ENCODE measurements around the gene CDKN2A.
"Not testable (repeated sequence)": the region's sequence is repeated elsewhere in the genome, so short reads cannot be mapped to it uniquely, and the experiment has no call there.

Gene CDKN2A

DNA sequence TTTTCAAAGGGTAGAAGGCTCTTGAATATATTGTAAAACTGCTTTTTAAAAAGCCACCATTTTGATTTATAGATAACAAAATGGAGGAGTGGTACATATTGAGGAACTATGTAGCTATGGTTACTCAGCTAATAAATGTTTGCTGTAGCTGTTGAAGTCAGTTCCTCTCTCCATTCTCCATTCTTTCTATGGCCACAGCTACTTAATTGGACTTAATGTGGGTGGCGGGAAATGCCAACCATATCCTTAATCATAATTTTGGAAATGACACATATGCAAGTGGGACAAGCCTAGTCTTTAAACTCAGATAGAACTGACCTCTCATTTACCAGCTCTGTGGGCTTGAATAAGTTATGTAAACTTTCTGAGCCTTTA, 10.6 kb downstream of the CDKN2A start:
- in situ Hi-C loops (cut with MboI; ENCODE audit: low sequenced_read_pairs): no loop called here

DNA sequence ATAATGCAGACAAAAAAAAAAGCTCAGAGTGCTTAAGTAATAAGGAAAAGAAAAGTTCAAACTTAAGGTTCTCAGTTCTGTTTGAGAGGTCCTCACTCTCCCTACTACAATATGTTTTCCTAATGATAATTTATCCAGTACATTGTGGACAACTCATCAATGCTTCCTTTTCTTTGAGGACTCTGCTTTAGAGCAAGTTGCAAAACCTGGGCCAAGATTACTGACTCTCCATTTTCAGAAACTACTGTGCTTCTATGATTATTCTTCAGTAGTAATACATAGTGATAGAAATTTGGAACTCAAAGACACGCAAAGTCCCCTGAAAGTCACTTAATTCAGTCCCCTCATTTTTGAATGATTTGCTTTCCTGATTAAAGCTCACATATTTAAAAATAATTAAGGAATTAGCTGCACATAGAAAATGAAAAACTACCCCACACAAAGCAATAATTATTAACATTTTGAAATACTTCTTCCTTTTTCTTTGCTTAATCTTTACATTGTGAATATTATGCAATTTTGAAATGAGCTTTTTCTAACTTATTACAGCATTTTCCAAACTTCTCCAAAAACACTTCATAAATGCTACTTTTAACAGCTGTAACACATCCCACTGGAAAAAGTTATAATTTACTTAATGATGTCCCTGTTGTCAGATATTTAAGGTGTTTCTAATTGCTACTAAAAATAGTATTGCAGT, 11.2 kb downstream of the CDKN2A start:
- in situ Hi-C loops (cut with MboI; ENCODE audit: low sequenced_read_pairs): no loop called here

DNA sequence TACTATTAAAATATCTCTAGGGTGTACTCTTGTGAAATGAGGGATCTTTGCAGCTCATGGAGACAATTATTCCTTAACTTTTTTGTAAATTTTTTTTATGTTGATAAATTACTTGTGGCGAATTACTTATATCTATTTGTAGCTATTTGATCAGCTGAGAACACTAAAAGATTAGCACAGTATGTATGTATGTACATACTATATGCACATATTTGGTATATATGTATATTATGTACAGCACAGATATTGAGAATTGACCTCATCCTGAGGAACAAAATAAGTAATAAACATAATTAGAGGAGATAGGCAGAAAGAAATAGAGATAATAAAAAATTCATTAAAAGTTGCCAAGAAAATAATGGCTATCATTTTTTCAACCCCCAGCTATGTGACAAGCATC, 11.8 kb downstream of the CDKN2A start:
- in situ Hi-C loops (cut with MboI; ENCODE audit: low sequenced_read_pairs): no loop called here

DNA sequence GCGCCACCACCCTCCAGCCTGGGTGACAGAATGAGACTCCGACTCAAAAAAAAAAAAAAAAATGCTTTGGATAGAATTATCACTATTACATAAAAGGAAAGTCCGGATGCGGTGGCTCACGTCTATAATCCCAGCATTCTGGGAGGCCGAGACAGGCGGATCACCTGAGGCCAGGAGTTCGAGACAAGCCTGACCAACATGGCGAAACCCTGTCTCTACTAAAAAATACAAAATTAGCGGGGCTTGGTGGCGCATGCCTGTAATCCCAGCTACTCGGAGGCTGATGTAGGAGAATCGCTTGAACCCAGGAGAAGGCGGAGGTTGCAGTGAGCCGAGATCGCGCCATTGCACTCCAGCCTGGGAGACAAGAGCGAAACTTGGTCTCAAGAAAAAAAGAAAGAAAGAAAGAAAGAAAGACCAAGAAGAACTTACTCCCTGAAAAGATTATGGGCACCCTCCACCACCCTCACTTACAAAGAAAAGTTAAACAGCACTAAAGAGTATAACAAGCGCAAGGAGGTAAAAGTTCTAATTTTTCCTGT, 17.8 kb downstream of the CDKN2A start:
- in situ Hi-C loops (cut with MboI; ENCODE audit: low sequenced_read_pairs): no loop called here

DNA sequence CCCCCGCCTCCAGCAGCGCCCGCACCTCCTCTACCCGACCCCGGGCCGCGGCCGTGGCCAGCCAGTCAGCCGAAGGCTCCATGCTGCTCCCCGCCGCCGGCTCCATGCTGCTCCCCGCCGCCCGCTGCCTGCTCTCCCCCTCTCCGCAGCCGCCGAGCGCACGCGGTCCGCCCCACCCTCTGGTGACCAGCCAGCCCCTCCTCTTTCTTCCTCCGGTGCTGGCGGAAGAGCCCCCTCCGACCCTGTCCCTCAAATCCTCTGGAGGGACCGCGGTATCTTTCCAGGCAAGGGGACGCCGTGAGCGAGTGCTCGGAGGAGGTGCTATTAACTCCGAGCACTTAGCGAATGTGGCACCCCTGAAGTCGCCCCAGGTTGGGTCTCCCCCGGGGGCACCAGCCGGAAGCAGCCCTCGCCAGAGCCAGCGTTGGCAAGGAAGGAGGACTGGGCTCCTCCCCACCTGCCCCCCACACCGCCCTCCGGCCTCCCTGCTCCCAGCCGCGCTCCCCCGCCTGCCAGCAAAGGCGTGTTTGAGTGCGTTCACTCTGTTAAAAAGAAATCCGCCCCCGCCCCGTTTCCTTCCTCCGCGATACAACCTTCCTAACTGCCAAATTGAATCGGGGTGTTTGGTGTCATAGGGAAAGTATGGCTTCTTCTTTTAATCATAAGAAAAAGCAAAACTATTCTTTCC, 19.3 kb downstream of the CDKN2A start:
- in situ Hi-C loops (cut with MboI; ENCODE audit: low sequenced_read_pairs): no loop called here

DNA sequence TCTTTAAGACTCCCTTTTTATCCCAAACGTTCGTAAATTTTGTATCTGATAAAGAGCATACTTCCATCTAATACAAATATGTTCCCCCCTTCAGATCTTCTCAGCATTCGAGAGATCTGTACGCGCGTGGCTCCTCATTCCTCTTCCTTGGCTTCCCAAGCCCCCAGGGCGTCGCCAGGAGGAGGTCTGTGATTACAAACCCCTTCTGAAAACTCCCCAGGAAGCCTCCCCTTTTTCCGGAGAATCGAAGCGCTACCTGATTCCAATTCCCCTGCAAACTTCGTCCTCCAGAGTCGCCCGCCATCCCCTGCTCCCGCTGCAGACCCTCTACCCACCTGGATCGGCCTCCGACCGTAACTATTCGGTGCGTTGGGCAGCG, 19.9 kb downstream of the CDKN2A start:
- in situ Hi-C loops (cut with MboI; ENCODE audit: low sequenced_read_pairs): no loop called here

DNA sequence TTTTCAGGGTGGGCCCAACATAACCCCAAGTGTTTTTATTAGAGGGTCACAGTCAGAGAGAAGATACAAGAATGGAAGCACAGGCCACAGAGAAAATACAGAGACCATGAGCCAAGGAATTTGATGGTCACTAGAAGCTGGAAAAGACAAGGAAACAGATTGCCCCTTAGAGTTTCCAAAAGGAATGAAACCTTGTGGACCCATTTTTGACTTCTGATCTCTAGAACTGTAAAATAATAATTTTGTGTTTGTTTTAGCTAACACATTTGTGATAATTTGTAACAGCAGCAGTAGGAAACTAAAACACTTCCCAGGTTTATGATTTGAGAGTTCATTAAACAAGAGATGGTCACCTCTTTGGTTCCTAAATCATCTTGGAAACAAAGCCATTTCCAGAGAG, 21.8 kb downstream of the CDKN2A start:
- in situ Hi-C loops (cut with MboI; ENCODE audit: low sequenced_read_pairs): no loop called here

DNA sequence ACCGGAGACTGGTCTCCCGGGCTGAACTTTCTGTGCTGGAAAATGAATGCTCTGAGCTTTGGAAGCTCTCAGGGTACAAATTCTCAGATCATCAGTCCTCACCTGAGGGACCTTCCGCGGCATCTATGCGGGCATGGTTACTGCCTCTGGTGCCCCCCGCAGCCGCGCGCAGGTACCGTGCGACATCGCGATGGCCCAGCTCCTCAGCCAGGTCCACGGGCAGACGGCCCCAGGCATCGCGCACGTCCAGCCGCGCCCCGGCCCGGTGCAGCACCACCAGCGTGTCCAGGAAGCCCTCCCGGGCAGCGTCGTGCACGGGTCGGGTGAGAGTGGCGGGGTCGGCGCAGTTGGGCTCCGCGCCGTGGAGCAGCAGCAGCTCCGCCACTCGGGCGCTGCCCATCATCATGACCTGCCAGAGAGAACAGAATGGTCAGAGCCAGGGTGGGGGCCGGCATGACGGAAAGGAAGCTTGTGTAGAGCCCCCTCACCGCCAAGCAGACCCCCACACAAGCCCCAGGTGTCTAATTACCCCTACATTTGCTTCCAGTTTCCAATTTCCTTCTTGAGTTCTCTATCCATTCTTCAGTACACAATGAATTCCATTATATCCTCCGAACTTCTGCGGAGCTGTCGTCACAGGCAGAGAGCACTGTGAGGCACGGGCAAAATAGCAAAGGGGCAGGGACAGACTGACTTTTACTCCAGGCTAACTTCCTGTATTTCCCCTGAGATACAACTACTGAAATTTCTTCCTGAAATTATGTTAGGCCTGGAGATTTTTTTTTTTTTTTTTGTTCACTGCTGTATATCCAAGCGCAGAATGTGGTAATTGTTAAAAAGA, 23.2 kb downstream of the CDKN2A start:
- in situ Hi-C loops (cut with MboI; ENCODE audit: low sequenced_read_pairs): no loop called here

DNA sequence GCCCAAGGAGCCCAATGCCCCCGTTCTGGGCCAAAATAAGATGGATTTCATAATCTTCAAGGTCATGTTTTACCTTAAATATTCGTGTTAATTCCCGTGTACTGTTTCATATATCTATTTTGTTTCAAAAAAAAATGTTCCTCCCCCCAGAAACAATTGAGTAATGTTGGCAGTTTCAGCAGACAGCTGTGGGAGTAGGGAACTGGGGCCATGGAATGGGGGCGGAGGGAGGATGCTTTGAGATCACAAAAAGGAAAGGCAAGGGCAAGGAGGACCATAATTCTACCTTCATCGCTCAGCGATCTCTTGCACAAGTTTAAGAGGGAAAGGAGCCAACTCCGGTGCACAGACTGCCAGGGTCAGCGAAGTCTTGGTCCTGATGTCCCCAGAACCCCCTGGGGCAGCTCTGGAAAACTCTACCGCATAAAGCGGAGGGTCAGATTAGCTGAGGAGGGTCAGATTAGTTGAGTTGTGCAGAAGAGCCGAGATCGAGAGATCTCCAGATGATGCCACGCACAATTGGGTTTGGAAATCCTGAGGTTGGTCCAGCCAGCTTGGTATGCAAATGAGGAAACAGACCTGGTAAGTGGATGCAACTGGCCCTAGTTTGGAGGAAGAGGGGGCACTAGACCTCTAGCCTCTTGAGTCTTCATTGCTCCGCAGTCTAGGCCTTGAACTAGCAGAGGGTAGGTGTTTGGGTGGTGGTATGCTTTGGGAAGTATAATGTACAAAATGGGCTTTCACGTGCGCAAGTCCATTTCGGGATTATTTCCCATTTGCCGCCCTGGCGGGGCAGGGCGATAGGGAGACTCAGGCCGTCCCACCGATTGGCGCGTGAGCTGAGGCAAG, 24.0 kb downstream of the CDKN2A start:
- in situ Hi-C loops (cut with MboI; ENCODE audit: low sequenced_read_pairs): no loop called here

DNA sequence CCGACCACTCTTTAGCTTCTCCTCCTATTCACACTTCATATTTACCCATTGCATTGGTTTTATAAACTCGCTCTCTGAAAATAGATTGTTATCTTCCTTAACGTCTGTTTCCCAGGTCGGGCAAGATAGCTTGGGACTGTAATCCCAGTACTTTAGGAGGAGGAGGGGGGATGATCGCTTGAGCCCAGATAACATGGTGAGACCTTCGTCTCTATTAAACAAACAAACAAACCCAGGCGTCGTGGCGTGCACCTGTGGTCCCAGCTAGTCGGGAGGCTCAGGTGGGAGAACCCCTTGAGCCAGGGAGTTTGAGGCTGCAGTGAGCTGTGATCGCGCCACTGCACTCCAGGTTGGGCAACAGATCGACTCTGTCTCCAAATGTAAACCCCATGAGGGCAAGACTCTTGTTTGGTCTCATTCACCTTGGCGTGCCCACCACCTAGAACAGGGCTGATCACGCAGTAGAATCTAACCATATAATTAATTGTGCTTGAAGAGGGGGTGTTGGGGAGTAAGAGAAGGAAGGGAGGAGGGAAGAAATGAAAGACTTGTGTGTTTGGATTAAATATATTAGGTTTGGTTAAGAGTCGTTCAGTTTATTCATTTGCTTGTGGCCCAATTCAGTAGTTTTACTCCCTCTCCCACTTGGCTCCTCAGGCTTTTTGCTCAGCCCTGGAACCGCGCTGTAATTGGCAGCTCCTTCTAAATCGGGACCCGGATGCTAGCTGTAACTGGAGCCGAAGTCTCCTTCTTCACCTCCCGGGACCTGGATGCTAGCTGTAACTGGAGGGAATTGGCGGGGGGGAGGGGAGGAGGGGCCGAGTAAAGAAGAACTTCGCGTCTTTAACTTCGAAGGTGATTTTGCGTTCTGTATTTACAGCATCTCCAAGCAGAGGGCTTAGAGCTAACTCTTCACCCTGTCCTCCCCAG, 24.9 kb downstream of the CDKN2A start:
- in situ Hi-C loops (cut with MboI; ENCODE audit: low sequenced_read_pairs): no loop called here

DNA sequence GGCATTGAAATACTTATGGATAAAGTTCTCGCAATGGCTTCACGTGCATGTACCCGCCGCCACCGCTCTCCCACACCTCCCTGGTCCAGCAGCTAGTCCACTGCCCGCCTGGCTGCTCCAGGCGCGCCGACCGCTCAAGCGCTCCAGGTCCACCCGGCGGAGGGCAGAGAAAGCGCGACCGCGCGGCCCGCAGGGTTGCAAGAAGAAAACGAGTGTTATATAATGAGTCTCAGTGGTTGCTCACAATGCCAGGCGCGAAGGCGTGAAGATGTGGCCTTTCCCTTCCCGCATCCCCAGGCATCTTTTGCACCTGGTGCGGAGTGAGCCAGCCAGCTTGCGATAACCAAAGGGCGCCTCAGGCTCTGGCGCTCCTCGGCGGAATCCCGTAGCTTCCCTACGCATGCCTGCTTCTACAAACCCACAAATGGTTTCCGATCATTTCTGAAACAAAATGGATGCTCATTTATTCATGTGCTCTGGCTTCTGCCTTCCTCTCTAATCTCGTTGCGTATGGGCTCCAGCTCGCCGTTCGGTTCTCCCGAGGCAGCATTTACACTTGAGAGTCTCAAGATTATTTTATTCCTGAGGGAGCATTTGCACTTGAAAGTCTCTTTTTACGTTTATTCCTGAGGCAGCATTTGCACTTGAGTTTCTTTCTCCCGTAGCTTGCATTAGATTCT, 25.7 kb downstream of the CDKN2A start:
- in situ Hi-C loops (cut with MboI; ENCODE audit: low sequenced_read_pairs): no loop called here

DNA sequence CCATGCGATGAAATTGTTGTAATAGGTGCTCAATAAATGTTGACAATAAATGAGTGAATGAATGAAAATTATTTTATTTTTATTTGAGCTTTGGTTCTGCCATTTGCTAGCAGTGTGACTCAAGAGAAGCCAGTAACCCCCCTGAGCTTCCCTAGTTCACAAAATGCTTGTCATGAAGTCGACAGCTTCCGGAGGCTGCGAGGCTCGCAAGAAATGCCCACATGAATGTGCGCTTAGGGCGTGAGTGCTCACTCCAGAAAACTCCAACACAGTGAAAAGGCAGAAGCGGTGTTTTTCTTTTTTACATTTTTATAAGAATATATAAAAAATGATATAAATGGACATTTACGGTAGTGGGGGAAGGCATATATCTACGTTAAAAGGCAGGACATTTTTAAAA, 26.5 kb downstream of the CDKN2A start:
- in situ Hi-C loops (cut with MboI; ENCODE audit: low sequenced_read_pairs): no loop called here

DNA sequence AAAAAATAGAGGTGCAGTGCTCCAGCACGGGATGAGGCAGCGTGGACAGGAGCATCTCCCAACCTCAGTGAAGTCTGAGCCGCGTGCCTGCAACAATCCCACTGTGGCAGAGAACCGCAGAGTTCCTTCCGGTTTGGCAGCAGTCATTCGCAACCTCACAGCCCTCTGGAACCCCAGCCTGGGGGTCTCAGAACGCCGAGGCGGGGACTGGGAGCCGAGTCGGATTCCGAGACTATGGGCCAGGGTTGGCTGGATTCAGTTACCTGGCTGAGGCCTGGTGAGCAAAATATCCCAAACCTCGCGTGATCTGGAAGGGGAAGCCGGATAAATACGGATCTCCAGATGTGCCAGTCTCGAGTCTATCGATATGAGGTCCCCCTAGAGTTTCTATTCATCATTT, 27.0 kb downstream of the CDKN2A start:
- in situ Hi-C loops (cut with MboI; ENCODE audit: low sequenced_read_pairs): no loop called here

DNA sequence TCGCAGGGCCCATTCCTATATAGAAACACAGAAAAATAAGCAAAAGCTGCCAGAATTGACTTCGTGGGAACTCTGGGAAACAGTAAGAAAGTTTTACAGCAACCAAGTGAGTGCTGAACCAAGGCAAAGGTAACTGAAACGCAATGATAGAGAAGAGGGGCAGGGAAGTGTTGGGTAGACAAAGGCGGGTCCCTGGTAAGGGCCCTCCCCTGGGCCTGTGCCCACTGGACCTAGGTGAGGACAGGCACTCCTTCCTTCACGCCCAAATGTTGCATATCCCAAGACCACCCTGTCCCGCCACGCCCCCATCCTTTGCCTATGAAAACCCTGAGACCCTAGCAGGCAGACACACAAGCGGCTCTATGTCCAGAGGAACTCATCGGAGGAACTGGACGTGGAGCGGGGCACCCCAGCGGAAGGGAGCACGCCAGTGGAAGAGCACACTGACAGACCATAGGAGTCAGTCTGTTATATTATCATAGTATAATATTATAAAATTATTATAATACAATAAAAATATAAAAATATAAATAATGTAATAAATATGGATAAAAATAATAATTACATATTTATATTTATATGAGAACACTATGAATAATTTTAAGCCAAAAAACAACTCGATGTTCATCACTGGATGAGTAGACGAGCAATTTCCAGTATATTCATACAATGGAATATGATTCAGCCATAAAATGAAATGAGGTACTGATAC, 27.9 kb downstream of the CDKN2A start:
- in situ Hi-C loops (cut with MboI; ENCODE audit: low sequenced_read_pairs): no loop called here

DNA sequence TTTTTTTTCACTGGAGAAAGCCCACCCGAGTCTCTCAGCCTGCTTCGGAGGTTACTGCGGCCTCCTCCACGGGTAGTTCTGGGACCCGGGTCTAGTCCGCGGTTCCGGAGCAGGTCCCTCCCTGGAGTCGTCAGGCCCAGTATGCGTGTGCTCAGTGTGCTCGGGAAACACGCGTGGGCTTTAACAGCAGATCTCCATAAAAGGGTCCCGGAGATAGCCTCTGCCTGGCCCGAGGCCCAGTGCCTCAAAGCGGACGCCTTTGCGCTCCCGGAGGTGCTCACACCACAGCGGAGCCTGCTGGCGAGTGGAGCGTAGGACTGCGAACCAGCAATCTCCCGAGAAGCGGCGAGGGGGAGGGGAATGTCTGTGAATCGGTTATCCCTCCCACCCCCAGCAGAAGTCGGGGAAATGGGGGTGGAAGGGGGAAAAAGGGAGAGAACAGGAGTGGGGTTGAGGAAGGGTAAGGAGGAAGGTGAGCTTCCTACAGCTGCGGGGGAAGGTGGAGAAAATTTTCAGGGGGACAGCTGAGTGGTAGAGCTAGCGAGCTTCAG, 28.7 kb downstream of the CDKN2A start:
- in situ Hi-C loops (cut with MboI; ENCODE audit: low sequenced_read_pairs): no loop called here

DNA sequence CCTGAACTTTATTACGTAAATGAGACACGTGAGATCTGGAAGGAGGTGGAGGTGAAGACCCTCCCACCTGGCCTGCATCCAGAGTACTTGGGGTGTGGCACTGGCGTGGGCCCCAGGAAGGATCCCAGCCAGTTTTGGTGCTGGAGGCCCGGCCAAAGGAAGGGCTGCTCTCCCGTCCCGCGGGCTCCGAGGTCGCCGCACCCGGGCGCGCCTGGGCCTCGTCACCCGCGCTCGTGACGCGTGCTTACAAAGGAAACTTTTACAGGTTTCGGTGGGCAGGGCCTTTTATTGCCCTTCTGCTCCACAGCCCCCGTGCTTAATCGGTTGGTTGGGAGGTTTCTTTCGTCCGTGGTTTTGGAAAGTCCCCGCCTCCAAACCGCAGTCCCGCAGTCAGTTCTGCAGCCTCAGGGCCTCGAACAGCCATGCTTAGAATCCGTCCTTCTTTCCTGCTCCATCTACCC, 29.2 kb downstream of the CDKN2A start:
- in situ Hi-C loops (cut with MboI; ENCODE audit: low sequenced_read_pairs): no loop called here

DNA sequence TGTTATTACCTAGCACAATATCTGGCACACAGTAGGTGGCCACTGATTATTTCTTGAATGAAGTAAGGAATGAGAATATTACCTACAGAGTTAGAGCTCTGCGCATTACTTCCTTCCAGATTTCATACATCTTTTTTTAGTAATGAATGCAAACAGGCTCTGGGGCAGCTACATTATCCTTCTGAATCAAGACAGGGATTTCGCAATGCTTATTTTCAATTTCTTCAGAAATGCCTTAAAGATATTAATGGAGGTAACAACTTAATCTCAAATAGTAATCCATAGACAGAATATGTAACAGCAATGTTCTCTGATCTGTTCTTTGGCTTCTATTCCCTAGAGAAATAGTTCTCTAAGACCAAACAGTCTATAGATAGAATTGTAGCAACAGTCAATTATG, 32.6 kb downstream of the CDKN2A start:
- in situ Hi-C loops (cut with MboI; ENCODE audit: low sequenced_read_pairs): no loop called here

DNA sequence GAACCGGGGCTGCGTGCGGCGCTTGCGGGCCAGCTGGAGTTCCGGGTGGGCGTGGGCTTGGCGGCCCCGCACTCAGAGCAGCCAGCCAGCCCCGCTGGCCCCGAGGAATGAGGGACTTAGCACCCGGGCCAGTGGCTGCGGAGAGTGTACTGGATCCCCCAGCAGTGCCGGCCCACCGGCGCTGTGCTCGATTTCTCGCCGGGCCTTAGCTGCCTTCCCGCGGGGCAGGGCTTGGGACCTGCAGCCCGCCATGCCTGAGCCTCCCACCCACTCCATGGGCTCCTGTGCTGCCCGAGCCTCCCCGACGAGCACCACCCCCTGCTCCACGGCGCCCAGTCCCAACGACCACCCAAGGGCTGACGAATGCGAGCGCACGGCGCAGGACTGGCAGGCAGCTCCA, 34.9 kb downstream of the CDKN2A start:
- in situ Hi-C loops (cut with MboI; ENCODE audit: low sequenced_read_pairs): not testable (repeated sequence)
